Activated CD8-positive, alpha-beta memory T cell treated with anti-CD3 and anti-CD28 coated beads, Interleukin-2, amount 50 U/mL, for 1 hour (primary cell): ENCODE measurements around the gene WNT8B.

Experiments used
- DNase-seq: peaks from one replicate; pipeline ENCODE4 v3.0.0-alpha.2; 2020; ENCODE audit errors: extremely low read depth

The WNT8B gene

GRCh38 chr10:100519311-100520051 is 56.7 kb downstream of the WNT8B start, which contains the start of gene SEC31B:
Gene SEC31B (minus strand): TSS chr10:100519861. CDS start chr10:100516952, 2,909 bp downstream.
- DNase-seq: no peak

- DNase-seq: no peak
Observed at GRCh38 chr10:100520811-100521210, 58.0 kb downstream of the WNT8B start.

GRCh38 chr10:100522107-100522801 is 59.4 kb downstream of the WNT8B start:
- no peak for DNase-seq

- DNase-seq: no peak
Observed at GRCh38 chr10:100522945-100523344, 60.1 kb downstream of the WNT8B start.

GRCh38 chr10:100524206-100524605 is 61.4 kb downstream of the WNT8B start:
- DNase-seq: no peak

- no peak for DNase-seq
Observed at GRCh38 chr10:100524638-100525037, 61.8 kb downstream of the WNT8B start.

GRCh38 chr10:100528123-100528886 is 65.5 kb downstream of the WNT8B start:
- DNase-seq: no peak

GRCh38 chr10:100528921-100529474 is 66.2 kb downstream of the WNT8B start:
- DNase-seq: no peak

GRCh38 chr10:100529475-100530298 is 66.9 kb downstream of the WNT8B start, which contains the start of gene NDUFB8:
Gene NDUFB8 (minus strand): TSS chr10:100529871. CDS start chr10:100529851, 20 bp downstream.
- peak; percentile 82 for DNase-seq

- DNase-seq: no peak
Observed at GRCh38 chr10:100531761-100532160, 69.0 kb downstream of the WNT8B start.
